GM21528 (cell line): ENCODE results near the gene ATL3.
"Not testable (repeated sequence)": the region's sequence is repeated elsewhere in the genome, so short reads cannot be mapped to it uniquely, and the experiment has no call there.

Experiments used
- ATAC-seq: cut with Tn5 transposase; IDR thresholded peaks from one replicate; pipeline ENCODE4 v1.9.1; 2021; ENCODE audit warnings: mild to moderate bottlenecking, moderate library complexity; ENCODE audit not compliant: unreplicated experiment, low FRiP score

Gene ATL3, protein sequence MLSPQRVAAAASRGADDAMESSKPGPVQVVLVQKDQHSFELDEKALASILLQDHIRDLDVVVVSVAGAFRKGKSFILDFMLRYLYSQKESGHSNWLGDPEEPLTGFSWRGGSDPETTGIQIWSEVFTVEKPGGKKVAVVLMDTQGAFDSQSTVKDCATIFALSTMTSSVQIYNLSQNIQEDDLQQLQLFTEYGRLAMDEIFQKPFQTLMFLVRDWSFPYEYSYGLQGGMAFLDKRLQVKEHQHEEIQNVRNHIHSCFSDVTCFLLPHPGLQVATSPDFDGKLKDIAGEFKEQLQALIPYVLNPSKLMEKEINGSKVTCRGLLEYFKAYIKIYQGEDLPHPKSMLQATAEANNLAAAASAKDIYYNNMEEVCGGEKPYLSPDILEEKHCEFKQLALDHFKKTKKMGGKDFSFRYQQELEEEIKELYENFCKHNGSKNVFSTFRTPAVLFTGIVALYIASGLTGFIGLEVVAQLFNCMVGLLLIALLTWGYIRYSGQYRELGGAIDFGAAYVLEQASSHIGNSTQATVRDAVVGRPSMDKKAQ

GRCh38 chr11:63671322-63672155 lies at the start of gene ATL3:
Gene ATL3, minus strand, starts transcription at chr11:63671376. Its CDS starts 41 bp downstream, at chr11:63671335.
- ATAC-seq = peak; percentile 90

DNA sequence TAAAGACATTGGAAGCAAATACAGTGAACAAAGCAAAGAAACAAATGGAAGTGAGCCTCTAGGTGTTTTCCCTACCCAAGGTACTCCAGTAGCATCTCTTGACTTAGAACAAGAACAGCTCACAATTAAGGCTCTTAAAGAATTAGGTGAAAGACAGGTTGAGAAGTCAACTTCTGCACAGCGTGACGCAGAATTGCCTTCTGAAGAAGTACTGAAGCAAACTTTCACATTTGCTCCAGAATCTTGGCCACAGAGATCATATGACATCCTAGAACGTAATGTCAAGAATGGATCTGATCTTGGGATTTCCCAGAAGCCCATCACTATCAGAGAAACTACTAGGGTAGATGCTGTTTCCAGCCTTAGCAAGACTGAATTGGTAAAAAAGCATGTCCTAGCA lies 49.4 kb upstream of the ATL3 start:
- no peak for ATAC-seq

GRCh38 chr11:63719987-63720386 lies 48.8 kb upstream of the ATL3 start:
- ATAC-seq = no peak

DNA sequence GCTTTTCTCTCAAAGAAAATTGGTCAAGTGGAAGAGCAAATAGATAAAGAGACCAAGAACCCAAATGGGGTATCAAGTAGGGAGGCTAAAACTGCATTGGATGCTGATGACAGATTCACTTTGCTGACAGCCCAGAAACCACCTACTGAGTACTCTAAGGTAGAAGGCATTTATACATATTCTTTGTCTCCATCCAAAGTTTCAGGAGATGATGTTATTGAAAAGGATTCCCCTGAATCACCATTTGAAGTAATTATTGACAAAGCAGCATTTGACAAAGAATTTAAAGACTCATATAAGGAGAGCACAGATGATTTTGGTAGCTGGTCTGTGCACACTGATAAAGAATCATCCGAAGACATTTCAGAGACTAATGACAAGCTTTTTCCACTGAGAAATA lies 47.8 kb upstream of the ATL3 start:
- ATAC-seq = no peak

- no peak for ATAC-seq
These were observed 44.9 kb upstream of the ATL3 start for GRCh38 chr11:63716046-63716445.

DNA sequence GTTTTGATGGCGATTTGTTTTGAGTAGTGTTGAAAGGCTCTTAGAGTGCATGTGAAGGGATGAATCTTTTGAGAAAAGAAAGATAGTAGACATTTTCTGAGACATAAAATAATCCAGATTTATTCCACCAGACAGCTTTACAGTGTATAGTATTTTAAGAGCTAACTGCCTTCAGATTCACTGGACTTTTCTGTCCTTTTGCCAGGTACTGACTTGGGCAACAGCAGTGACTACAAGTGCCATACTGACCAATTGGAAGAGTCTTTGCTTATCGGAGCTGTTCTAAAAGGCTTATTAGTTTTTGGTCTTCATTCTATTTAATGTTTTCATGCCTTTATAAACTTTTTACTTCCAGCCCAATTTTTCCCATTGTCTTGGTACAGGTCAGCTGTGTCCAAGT lies 42.6 kb upstream of the ATL3 start:
- ATAC-seq = no peak

DNA sequence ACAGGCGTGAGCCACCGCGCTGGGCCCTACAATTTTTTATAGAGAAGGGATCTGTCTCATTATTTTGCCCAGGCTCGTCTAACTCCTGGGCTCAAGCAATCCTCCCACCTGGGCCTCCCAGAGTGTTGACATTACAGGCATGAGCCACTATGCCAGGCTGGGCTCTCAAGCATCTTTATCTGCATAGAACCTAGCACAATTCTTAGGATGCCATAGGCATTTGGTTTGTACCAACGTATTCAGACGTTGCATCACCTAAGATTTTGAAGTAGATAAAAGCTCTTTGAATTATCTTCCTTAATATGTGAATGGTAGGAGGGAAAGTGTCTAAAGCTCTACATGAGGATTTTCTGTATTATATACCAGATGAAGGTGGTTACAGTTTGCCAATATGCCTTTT lies 40.7 kb upstream of the ATL3 start:
- no peak for ATAC-seq

- ATAC-seq = no peak
These were observed 39.5 kb upstream of the ATL3 start for GRCh38 chr11:63710476-63711217.

DNA sequence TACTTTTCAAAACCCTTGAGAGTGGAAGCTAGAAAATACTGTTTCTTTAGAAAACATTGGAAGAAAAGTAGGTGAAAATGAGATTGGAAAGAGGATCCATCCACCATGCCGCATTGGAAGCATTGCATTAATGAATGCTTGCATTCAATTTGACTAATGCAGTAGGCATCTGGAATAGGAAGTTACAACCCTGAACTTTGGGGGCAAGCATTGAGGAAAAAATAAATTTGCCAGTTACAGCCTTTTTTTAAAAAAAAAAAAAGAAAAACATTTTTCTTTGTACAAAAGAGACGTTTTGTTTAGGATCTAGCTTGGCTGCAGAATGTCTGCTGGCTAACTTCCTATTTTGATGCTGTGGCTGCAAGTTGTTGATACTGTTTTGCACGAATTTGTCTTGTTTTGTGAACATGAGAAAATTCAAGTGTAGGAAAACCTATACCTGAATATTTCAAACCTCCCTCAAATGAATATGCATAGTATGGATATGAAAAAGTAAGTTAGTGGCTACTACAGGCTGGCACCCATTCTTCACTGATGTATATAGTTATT lies 38.2 kb upstream of the ATL3 start:
- ATAC-seq = no peak

- no peak for ATAC-seq
These were observed 37.6 kb upstream of the ATL3 start for GRCh38 chr11:63708764-63709163.

- ATAC-seq = no peak
These were observed 34.4 kb upstream of the ATL3 start for GRCh38 chr11:63705526-63705925.

GRCh38 chr11:63699896-63700295 lies 28.7 kb upstream of the ATL3 start:
- ATAC-seq = no peak

DNA sequence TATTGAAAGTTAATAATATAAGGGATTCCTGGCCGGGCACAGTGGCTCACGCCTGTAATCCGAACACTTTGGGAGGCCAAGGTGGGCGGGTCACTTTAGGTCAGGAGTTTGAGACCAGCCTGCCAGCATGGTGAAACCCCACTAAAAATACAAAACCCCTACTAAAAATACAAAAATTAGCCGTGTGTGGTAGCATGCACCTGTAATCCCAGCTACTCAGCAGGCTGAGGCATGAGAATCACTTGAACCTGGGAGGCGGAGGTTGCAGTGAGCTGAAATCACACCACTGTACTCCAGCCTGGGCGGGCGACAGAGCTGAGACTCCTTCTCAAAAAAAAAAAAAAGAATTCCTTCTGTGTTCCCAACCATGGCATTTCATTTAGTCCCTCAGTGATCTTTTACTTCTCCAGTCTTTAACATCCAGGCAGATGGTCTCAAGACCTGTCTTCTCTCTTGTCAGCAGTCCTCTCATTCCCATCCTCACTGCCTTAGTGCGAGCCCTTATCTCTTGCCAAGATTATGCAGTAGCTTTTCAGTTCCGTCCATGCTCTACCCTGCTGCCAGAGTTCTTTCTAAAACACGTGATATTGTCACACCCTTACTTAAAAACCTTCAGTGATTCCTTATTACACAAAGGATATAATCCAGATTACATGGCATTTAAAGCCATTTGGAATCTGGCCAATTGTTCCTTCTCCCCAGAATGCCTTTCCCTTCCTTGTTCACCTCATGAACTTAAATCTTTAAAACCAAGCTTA lies 28.0 kb upstream of the ATL3 start:
- no peak for ATAC-seq

- no peak for ATAC-seq
These were observed 23.4 kb upstream of the ATL3 start for GRCh38 chr11:63694596-63694995.

- no peak for ATAC-seq
These were observed 16.7 kb upstream of the ATL3 start for GRCh38 chr11:63687845-63688244.

- no peak for ATAC-seq
These were observed 15.8 kb upstream of the ATL3 start for GRCh38 chr11:63686926-63687325.

DNA sequence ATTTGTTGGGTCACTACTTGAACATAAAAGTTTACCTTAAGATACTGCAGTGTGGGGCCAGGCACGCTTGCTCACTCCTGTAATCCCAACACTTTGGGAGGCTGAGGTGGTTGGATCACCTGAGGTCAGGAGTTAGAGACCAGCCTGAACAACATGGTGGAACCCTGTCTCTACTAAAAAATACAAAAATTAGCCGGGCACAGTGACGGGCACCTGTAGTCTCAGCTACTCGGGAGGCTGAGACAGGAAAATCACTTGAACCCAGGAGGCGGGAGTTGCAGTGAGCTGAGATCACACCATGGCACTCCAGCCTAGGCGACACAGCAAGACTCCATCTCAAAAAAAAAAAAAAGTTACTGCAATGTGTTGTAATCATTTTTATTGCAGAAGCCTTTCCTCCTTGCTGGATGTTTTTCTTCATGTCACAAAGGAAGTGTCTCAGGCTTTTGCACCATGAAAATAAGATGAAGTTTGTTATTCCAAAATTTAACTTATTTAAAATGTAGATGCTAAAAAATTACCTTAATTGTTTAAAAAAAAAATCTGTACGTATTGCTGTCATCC lies 14.1 kb upstream of the ATL3 start:
- ATAC-seq = not testable (repeated sequence)

- no peak for ATAC-seq
These were observed 12.2 kb upstream of the ATL3 start for GRCh38 chr11:63683133-63683991.
